HG03558 (cell line): ENCODE results near the gene CASQ1.

Experiments used
- ATAC-seq: cut with Tn5 transposase; IDR thresholded peaks from one replicate; pipeline ENCODE4 v1.9.1; 2021; ENCODE audit warnings: moderate number of reproducible peaks; ENCODE audit not compliant: unreplicated experiment; ENCODE audit errors: extremely low read depth

The CASQ1 gene

GRCh38 chr1:160221089-160221488, 30.7 kb downstream of the CASQ1 start:
- no peak for ATAC-seq

- ATAC-seq = no peak
These were observed 32.2 kb downstream of the CASQ1 start for GRCh38 chr1:160222546-160222945.

- no peak for ATAC-seq
These were observed 34.2 kb downstream of the CASQ1 start for GRCh38 chr1:160224606-160225005.

GRCh38 chr1:160225345-160225744, 35.0 kb downstream of the CASQ1 start:
- ATAC-seq = no peak

- ATAC-seq = no peak
These were observed 36.2 kb downstream of the CASQ1 start for GRCh38 chr1:160226623-160227022.

GRCh38 chr1:160227034-160227433, 36.7 kb downstream of the CASQ1 start:
- ATAC-seq = no peak

- no peak for ATAC-seq
These were observed 37.2 kb downstream of the CASQ1 start for GRCh38 chr1:160227561-160227960.

- ATAC-seq = no peak
These were observed 38.1 kb downstream of the CASQ1 start for GRCh38 chr1:160228431-160228830.

GRCh38 chr1:160232911-160233310, 42.5 kb downstream of the CASQ1 start:
- no peak for ATAC-seq

GRCh38 chr1:160236806-160237205, 46.4 kb downstream of the CASQ1 start:
- ATAC-seq = no peak

GRCh38 chr1:160237558-160237957, 47.2 kb downstream of the CASQ1 start:
- ATAC-seq = no peak

GRCh38 chr1:160238408-160238807, 48.0 kb downstream of the CASQ1 start:
- no peak for ATAC-seq

GRCh38 chr1:160239582-160240299, 49.4 kb downstream of the CASQ1 start:
- ATAC-seq = no peak

GRCh38 chr1:160243767-160244166, 53.4 kb downstream of the CASQ1 start:
- no peak for ATAC-seq

GRCh38 chr1:160244209-160244608, 53.8 kb downstream of the CASQ1 start:
- no peak for ATAC-seq

GRCh38 chr1:160245434-160245833, 55.1 kb downstream of the CASQ1 start:
- no peak for ATAC-seq

GRCh38 chr1:160247053-160247452, 56.7 kb downstream of the CASQ1 start:
- ATAC-seq = no peak

GRCh38 chr1:160251011-160251410, 60.6 kb downstream of the CASQ1 start:
- ATAC-seq = no peak
